GM18861 (cell line): Measurements from ENCODE around the gene ISG20.
"Not testable (repeated sequence)": the region's sequence is repeated elsewhere in the genome, so short reads cannot be mapped to it uniquely, and the experiment has no call there.

Experiments used
- ATAC-seq: cut with Tn5 transposase; IDR thresholded peaks from one replicate; pipeline ENCODE4 v1.9.1; 2021; ENCODE audit not compliant: unreplicated experiment

Gene ISG20

DNA sequence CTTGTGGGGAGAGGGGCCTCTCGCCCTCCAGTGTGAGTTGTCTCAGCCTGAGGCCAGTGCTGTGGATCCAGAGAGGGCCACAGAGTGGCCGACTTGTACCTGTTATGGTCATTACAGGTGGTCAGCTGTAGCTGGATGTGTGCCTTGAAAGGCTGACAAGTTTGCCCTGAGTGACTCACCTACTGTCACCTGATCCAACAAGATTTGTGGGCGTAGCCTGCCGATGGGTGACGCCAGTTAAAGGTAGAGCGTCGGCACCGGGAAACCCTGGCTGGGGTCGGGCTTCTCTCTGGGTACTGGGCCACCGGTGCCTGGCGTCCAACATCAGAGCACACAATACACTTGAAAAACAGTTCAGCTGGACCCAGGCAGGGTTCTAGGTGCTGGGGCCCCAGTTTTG, 2.8 kb upstream of the ISG20 start:
- ATAC-seq: no peak

DNA sequence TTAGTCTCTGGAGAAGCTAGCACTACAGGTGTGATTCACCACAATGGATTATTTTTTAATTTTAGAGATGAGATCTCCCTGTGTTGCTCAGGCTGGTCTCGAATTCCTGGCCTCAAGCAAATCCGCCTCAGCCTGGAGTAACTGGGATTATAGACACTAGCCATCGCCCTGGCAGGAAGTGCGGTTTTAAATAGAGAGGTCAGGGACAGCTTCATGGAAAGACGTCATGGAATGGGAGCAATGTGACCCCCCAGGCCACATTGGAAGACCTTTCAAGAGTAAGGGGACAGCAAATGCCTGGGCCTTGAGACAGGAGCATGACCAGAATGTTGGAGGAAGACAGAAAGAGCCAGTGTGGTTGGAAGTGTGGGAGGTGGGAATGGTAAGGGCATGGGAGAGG, 2.2 kb upstream of the ISG20 start:
- no peak for ATAC-seq

DNA sequence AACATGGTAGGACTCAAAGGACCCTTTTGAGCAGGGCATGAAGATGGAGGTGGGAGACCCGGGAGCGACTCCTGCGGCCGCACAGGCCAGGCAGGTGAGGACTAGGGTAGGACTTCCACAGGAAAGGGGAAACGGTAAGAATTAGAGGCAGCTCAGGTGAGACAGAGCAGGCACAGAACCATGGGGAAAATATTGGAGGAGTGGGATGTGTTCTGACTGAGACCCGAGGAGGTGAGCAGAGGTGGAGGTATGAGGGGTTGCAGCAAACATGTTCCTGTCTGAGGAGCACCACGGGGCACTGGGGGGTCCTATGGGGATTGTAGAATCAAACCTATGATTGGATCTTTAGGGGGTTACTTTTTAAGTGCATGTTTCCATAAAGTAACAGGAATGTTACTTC, 1.4 kb upstream of the ISG20 start:
- no peak for ATAC-seq

DNA sequence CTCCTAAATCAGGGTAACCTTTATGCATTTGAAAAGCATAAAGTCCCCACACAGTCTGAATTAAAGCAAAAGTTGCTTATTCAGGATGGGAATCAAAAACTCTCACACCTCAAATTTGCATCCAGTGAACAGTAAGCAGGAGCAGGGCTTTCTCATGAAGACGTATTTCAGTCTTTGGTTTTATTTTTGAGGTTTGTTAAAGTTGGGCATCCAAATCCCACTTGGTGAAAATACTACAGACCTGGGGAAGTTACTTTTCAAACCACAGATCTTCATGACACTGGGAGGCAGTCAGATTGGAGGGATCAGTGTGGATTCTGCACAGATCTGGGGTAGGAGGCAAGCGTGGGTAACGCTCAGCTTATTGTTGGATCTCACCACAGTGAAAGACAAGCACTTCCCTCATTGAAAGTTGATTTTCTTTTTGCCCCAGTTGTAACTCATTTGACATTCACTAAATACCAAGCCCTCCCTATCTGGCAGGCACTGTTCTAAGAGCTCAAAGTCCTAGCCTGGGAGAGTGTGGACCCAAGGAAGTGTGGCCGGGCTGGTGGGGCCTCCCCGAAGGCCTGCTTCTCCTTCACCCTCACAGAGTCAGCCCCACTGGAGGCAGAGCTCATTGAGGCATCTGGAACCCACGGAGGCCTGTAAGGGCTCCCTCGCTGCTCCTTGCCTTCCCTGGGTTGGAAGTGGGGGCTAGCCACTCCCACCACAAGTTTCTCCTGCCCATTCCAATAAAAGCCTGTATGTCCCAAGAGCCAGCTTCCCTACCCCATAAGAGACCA, 783 bp upstream of the ISG20 start:
- ATAC-seq: no peak

DNA sequence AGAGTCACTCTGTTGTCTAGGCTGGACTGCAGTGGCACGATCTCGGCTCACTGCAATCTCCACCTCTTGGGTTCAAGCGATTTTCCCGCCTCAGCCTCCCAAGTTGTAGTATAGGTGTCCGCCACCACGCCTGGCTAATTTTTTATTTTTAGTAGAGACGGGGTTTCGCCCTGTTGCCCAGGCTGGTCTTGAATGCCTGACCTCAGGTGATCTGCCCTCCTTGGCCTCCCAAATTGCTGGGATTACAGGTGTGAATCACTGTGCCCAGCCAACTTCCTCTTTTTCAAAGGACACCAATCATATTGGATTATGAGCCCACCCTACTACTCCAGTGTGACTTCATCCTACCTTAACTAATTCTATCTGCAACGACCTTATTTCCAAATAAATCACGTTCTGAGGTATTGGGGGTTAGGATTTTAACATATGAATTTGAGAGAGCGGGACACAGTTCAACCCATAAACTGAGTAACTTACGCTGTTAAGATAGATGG, 3.2 kb downstream of the ISG20 start:
- ATAC-seq: no peak

DNA sequence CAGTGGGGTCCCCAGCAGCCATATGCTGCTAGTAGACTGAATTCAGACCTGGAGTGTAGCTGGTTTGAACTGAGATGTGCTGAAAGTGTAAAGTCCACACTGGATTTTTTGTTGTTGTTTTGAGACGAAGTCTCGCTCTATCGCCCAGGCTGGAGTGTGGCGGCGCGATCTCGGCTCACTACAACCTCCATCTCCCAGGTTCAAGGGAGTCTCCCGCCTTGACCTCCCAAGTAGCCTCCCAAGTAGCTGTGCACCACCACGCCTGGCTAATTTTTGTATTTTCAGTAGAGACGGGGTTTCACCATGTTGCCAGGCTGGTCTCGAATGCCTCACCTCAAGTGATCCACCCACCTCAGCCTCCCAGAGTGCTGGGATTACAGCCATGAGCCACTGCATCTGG, 3.7 kb downstream of the ISG20 start:
- not testable (repeated sequence) for ATAC-seq

DNA sequence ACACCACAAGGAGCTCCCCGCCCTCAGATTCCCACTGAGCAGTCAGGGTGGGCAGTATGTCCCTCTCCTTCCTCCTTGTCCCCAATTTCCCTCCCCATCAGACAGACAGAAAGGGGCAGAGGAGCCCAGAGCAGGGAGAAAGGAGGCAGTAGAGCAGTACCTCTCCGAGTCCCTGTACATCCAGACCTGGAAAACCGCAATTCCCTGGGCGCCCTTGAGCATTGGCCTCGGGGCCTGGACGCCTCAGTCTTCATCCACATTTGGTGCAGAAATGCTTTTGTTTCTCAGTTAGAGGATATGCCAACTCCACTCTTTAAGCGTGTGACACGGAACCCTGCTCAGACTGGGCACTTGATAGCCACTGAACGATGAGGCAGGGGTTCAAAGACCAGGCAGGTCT, 5.9 kb downstream of the ISG20 start:
- no peak for ATAC-seq

DNA sequence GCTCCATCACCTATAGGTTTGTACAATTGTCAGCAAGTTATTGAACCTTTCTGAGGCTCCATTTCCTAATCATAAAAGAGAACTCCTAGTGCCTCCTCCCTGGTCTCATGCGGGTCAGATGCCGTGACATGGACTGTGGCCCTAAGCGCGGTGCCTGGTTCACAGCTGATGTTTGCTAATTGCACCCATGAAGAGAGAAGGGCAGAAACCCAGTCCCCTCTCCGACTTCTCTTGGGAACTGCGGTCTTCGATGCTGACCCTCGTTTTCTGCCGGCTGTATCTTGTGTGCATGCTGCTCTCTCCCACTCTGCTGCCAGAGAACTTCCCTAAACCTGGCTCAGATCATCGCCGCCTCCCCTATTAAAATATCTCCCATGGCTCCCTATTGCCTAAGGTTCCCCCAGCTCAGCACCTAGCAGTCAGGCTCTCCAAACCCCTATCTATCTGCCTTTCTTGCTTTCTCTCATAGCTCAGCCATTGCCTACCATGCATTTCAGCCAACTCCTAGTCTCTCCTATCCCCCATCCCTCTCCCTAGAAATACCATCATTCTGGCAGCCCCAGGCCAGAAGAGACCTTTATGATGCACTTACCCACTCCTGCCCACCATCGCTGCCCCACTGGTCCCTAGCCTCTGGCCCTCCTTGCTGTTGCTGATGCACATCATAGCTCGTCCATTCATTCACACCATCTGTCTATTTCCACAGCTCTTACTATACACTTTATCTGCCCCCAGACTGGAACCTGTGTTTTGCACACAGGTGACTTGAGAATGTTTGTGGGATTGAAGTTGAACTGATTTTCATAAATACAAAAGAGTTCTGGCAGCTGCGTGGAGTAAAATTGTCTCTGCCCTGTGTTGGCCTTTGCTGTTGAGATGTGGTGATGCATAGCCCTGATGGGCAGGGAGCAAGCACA, 6.6 kb downstream of the ISG20 start:
- ATAC-seq: no peak

DNA sequence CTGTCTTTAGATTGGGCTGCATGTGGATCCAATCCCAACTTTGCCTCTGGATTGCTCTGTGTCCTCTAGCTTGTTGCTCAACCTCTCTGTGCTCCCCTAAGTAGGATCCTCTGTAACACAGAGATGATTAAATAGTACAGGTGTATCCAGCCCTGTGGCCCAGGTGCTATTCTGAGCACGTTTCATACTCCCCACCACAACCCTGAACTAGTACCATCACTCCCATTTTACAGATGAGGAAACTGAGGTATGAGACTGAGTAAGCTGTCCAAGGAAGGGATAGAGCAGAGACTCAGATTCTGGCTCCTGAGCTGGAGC, 7.2 kb downstream of the ISG20 start:
- ATAC-seq: no peak

DNA sequence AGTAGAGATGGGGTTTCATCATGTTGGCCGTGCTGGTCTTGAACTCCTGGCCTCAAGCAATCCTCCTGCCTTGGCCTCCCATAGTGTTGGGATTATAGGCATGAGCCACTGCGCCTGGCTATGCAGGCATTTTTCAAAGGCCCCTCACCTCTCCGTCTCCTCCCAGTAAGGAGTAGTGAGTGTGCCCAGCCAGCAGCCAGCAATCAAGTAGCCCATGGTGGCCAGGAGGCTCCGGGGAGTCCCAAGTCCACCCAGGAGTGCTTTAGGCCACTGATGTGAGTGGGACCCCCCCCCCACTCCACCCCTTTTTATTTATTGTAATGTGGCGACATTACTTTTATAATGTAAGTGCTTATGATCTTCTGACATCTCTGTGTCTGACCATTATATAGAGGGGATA, 8.1 kb downstream of the ISG20 start:
- ATAC-seq: no peak

DNA sequence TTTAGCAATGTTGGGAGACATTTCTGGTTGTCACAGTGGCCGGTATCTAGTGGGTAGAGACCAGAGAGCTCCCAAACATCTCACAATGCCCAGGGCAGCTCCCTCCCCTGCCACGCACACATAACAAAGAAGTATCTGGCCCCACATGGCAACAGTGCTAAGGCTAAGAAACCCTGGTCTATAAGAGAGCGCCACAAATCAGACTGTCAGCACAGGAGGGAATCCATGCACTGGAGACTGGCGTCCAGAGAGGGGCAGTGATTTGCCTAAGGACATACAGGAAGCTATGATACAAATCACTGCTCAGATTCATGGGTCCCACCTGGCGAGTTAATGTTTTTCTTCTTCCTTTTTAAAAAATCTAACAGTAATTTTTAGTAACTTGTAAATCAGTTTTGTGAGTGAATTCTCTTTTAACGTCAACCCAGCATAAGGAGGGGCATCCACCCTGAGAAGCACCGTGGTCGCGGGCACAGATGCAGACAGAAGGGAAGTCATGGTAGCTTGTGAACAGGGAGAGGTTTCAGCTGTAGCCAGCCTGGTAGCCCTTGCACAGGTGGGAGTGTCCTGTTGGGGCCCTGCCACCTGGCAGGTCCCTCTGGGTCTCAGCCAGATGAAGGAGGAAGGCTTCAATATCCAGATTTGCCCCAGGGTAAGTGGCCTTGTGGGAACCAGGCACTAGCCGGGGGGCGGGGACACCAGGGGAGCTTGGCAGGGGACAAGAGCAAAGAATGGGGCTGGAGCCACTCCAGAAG, 8.7 kb downstream of the ISG20 start:
- ATAC-seq: no peak

DNA sequence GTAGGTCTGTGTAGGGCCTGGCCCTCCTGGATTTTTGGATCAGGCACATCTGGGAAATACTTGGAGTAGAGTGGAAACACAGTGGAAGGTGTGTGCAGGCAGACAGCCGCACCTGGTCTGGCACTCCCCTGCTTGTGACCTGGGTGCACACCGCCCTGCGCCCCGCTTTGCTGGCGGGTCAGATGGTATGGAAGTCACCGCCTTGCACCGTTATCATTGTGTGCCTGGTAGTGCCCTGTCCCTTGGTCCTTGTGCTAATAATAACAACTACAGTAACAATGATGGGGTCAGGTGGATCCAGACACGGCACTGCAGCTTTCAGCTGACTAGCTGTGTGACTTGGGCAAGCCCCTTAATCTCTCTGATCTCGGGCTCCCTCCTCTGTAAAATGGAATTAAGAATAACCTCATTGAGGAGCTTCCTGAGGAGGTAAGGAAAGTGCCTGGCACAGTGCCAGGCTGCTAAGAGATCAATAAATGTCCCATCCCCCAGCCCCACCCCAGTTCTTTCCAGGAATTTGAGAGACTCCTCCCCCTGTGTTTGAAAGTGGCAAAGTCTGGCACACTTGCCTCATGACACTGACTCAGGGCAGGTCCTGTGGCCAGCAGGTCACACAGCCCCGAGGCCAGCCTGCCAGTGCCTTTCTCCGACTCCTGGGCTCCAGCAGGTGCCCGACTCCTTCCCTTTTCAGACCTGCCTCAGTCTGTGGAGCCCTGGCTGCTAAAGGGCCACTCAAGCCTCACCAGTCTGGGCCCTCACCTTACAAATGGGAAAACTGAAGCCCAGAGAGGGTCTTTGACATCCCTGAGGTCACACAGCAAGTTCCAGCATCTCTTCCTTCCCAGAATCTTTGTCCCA, 9.8 kb downstream of the ISG20 start:
- no peak for ATAC-seq

DNA sequence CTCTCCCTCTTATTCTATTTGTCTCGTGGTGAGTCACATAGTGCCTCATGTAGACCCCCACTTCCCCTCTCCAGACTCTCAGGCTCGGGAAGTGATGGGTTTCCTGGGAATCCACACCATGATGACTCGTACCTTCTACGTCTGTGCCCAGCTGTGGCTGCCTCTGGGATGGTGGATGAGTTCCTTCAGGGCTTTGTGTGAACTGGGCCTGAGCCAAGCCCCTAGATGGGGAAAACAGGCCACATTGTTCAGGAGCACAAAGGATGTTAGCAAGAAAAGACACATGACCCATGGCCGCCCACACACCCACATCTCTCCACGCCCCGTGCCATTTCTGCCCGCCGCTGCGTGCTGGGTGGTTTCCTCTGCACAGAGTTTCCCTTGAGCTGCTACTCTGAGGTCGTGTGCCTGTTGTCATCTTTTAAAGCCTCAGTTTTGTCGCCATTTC, 10.5 kb downstream of the ISG20 start:
- peak; percentile 68 for ATAC-seq

DNA sequence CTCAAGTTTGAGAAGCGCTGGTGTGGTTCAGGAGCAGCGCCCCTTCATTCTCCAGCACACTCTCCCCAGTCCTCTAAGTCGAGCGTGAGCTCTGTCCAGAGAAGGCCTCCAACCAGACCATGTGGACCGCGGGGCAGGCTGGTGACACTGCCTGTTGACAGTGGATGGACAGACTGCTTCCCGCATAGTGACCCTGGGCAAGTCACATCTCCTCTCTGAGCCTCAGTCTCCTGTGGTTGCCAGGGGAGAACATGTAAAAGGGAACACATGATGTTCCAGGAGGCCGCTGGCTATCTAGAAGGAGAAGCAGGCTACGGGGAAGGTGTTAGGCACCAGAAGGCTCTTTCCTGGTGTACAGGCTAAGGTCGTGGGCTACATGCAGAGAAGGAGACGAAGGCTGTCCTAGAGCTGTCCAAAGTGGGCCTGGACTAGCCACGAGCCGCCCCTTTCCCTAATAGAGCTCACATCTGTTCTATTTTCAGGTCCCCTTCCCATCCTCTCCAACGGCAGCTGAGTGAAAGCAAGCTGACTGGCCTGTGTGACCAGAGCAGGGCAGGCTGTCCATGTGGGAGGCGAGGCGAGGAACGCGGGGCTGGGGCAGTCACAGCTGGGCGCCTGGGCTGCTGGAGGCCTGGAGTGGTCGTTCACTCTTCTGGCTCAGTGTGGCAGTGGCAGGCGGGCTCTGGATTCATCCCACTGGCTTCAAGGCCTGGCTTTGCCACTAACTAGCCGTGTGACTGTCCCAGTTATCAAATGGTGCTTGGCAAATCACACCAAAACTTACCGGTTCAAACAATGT, 11.1 kb downstream of the ISG20 start:
- ATAC-seq: no peak

DNA sequence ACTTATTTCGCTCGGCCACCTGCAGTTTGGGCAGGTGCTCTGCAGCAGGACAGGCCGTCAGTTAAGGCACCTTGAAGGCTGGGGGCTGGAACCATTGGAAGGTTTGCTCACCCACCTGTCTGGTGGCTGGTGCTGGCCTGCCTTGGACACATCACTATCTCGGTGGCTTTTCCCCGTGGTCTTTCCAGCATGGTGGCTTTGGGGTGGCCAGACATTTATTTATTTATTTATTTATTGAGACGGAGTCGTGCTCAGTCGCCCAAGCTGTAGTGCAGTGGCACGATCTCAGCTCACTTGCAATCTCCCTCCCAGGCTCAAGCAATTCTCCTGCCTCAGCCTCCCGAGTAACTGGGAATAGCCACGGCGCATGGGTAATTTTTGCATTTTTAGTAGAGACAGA, 11.7 kb downstream of the ISG20 start:
- ATAC-seq: no peak

DNA sequence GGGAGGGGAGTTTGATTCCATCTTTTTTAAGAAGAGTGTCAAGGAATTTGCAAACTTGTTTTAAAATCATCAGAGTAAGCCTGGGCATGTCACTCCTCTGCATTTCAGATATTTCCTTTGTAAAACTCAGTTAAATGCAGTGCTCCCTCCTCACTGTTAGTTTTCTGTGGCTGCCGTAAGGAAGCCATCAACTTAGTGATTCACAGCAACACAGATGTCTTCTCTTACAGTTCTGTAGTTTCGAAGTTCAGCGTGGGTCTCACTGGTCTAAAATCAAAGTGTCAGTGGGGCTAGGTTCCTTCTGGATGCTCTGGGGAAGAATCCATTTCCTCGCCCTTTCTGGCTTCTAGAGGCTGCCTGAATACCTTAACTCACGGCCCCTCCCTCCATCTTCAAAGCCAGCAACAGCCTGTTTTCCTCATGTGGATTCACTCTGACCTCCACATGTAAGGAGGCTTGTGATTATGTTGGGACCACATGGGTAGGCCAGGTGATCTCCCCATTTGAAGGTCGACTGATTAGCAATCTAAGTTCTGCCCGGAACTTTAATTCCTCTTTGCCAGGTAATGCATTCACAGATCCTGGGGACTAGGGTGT, 12.4 kb downstream of the ISG20 start:
- no peak for ATAC-seq

DNA sequence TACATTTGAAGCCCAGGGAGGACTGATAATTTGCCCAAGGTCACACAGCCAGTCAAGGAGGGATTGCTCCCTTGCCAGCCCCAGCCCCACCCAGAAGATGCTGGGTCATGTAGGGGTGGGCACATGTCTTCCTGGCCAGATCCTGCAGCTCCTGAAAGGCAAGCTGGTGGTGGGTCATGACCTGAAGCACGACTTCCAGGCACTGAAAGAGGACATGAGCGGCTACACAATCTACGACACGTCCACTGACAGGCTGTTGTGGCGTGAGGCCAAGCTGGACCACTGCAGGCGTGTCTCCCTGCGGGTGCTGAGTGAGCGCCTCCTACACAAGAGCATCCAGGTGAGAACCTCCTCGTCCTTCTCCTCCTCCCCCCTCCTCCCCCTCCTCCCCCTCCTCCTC, 13.2 kb downstream of the ISG20 start:
- no peak for ATAC-seq

DNA sequence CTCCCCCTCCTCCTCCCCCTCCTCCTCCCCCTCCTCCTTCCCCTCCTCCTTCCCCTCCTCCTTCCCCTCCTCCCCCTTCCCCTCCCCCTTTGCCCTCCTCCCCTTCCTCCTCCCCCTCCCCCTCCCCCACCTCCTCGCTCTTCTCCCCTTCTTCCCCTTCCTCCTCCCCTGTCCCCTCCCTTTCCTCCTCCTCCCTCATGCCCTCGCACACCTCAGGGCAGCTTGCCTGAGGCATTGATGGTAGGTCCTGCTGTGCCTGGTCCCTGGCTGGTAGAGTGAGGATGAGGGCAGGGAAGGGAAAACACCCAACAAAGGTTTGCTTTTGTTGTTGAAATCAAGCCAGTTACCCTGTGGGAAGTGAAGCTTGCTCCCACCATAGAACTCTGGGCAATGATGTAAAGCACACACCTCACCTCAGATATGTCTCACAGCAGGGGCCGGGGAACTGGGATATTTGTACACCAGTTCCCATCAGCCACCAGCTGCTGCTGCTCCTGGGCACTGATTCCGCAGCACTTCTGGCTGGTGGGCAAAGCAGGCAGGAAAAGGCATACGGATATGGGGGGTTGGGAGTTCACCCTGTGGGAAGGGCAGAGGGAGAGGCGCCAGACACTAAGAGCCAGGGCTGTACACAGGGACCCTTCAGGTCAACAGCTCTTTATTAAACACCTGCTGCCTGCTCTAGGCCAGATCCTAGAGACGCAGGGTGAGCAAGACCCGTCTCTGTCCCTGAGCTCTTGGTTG, 13.8 kb downstream of the ISG20 start:
- ATAC-seq: no peak
